ENCODE results near the gene SRPK2.

Gene SRPK2

GRCh38 chr7:105205592-105206237, 183.0 kb downstream of the SRPK2 start:
- H3K4me3 ChIP-seq (ENCODE audit: low read depth, low read length): no peak overlapping the region
- POLR2A ChIA-PET: no interaction called here
- TF ChIP-seq AEBP2 (tag by site-specific recombination; IDR thresholded peaks at IDR 0.05; ENCODE audit: borderline replicate concordance): no peak
- no peak for TF ChIP-seq ZNF830 (tag by site-specific recombination; IDR thresholded peaks at IDR 0.05; ENCODE audit: low read depth)
- no peak for TF ChIP-seq MEIS1 (CRISPR knock-in tag; IDR thresholded peaks at IDR 0.05; ENCODE audit: borderline replicate concordance)
- TF ChIP-seq ZNF610 (tag by site-specific recombination; IDR thresholded peaks at IDR 0.05; ENCODE audit: borderline replicate concordance): no peak
- no peak for TF ChIP-seq SCRT2 (tag by site-specific recombination; IDR thresholded peaks at IDR 0.05)
- no peak for TF ChIP-seq HOXA7 (CRISPR knock-in tag; IDR thresholded peaks at IDR 0.05; ENCODE audit: borderline replicate concordance)
- no peak for TF ChIP-seq ZNF169 (tag by site-specific recombination; IDR thresholded peaks at IDR 0.05)
- no peak for TF ChIP-seq ZNF114 (tag by site-specific recombination; IDR thresholded peaks at IDR 0.05)
- TF ChIP-seq ZNF362 (tag by site-specific recombination; IDR thresholded peaks at IDR 0.05): no peak
- no peak for TF ChIP-seq ZNF548 (tag by site-specific recombination; IDR thresholded peaks at IDR 0.05)
- no peak for TF ChIP-seq SALL2 (tag by site-specific recombination; IDR thresholded peaks at IDR 0.05; ENCODE audit: borderline replicate concordance)
- no peak for TF ChIP-seq ZNF488 (tag by site-specific recombination; IDR thresholded peaks at IDR 0.05)
- no peak for TF ChIP-seq ZBTB26 (tag by site-specific recombination; optimal IDR thresholded peaks at IDR 0.05)
- TF ChIP-seq ZBTB48 (tag by site-specific recombination; IDR thresholded peaks at IDR 0.05): no peak
- no peak for TF ChIP-seq ZNF335 (tag by site-specific recombination; conservative IDR thresholded peaks at IDR 0.05)
- no peak for TF ChIP-seq ZNF629 (tag by site-specific recombination; IDR thresholded peaks at IDR 0.05)
- no peak for TF ChIP-seq ZNF221 (tag by site-specific recombination; IDR thresholded peaks at IDR 0.05; ENCODE audit: borderline replicate concordance)
- CTCF ChIA-PET: interaction anchor here (0.6 kb wide), 1 partner anchor 272 kb away, joined by 3 read pairs; no protein-coding TSS in a partner anchor
- no peaks in the 10 kb centered on the region; the same call in 1 of the 2 replicates for H3K4me1 ChIP-seq (ENCODE audit: control insufficient read depth, insufficient read depth, low read length)
- H3K36me3 ChIP-seq (ENCODE audit: control insufficient read depth in 2 of 2, insufficient read depth in 1 of 2, low read length in 2 of 2): peaks cover 0 to 4% of the 10 kb centered on the region in 2 experiments; a peak in 1 of 3 replicates
- H3K27ac ChIP-seq (ENCODE audit: extremely low read depth, low read depth, low read length): no peak overlapping the region
- H3K9me3 ChIP-seq (ENCODE audit: control insufficient read depth, insufficient read depth, low read depth, low read length): no peaks in the 10 kb centered on the region

- TF ChIP-seq KLF10 (tag by site-specific recombination; IDR thresholded peaks at IDR 0.05): no peak
- no peak for TF ChIP-seq ZNF146 (tag by site-specific recombination; IDR thresholded peaks at IDR 0.05)
- no peak for TF ChIP-seq ZNF530 (tag by site-specific recombination; IDR thresholded peaks at IDR 0.05; ENCODE audit: low read depth)
- no peak for TF ChIP-seq HOXD13 (CRISPR knock-in tag; IDR thresholded peaks at IDR 0.05; ENCODE audit: borderline replicate concordance)
- no peak for TF ChIP-seq ZNF37A (tag by site-specific recombination; IDR thresholded peaks at IDR 0.05)
- TF ChIP-seq ZNF175 (tag by site-specific recombination; IDR thresholded peaks at IDR 0.05): no peak
- no peak for TF ChIP-seq ZBTB26 (tag by site-specific recombination; optimal IDR thresholded peaks at IDR 0.05)
- TF ChIP-seq ZNF776 (tag by site-specific recombination; IDR thresholded peaks at IDR 0.05; ENCODE audit: borderline replicate concordance): no peak
- H3K27ac ChIP-seq (ENCODE audit: extremely low read depth, low read depth, low read length): no peak overlapping the region
- no peak overlapping the region for H3K4me3 ChIP-seq (ENCODE audit: low read depth, low read length)
- H3K4me1 ChIP-seq (ENCODE audit: control insufficient read depth, insufficient read depth, low read length): no peaks in the 10 kb centered on the region; the same call in 1 of the 2 replicates
- POLR2A ChIA-PET: no interaction called here
- no peaks in the 10 kb centered on the region for H3K9me3 ChIP-seq (ENCODE audit: control insufficient read depth, insufficient read depth, low read depth, low read length)
- CTCF ChIA-PET: interaction anchor here (0.7 to 1.9 kb wide), 2 partner anchors 8 to 59 kb away, joined by 3 to 4 read pairs; no protein-coding TSS in a partner anchor
- peaks cover 0 to 7% of the 10 kb centered on the region in 2 experiments; a peak in 1 of 3 replicates for H3K36me3 ChIP-seq (ENCODE audit: control insufficient read depth in 2 of 2, insufficient read depth in 1 of 2, low read length in 2 of 2)
Observed at GRCh38 chr7:105204953-105205352, 183.8 kb downstream of the SRPK2 start.

Data from HEK293 (cell line).